ENCODE measurements around the gene PRKAB1. TPM values are rescaled to one million over a fixed set of nuclear protein-coding genes. Genes with fewer than 3 reads are reported as not detected.

Gene PRKAB1
- total and polyA plus RNA-seq, 12 donors: 21.5 to 75.8 (median 30.8) TPM

GRCh38 chr12:119671070-119671469 lies 3.1 kb downstream of the PRKAB1 start:
- peaks cover 0 to 49% of the 10 kb centered on the region in 2 donors for H3K36me3 ChIP-seq (replicated peaks in 1 of 2)

DNA sequence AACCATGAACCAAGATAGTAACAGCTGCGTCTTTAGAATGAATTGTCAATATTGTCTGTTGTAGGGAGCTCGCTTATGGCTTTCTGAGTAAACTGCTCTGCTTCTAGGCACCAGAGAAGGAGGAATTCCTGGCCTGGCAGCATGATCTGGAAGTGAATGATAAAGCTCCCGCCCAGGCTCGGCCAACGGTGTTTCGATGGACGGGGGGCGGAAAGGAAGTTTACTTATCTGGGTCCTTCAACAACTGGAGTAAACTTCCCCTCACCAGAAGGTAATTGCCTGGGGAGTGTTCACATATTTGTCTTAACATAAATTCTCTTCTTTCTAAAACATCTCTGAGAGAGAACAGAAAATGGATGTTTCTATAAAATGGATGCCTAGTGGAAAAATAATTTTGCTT lies 4.3 kb downstream of the PRKAB1 start:
- TF ChIP-seq POLR2A (IDR thresholded peaks at IDR 0.05) (no peak), CTCF (IDR thresholded peaks at IDR 0.05) (no peak)
- H3K4me1 ChIP-seq (replicated peaks in 1 of 2): peaks cover 19 to 52% of the 10 kb centered on the region in 2 donors
- DNase-seq: no peak
- intact Hi-C loops (cut with DNase I): no loop called here
- peaks cover 0 to 60% of the 10 kb centered on the region in 2 donors for H3K36me3 ChIP-seq (replicated peaks in 1 of 2)
- H3K27ac ChIP-seq: peak overlapping the region in 2 of 5 donors; percentile 62 to 84
- H3K9me3 ChIP-seq (replicated peaks in 1 of 3): no peaks in the 10 kb centered on the region
- no peaks in the 10 kb centered on the region for H3K27me3 ChIP-seq
- H3K4me3 ChIP-seq: no peak overlapping the region
- WGBS, 4 donors: 86 to 91% (median 88%) methylated on average over 8 of the region's 8 CpGs

More at GRCh38 chr12:119671070-119671469, 3.1 kb downstream of the PRKAB1 start:
- 85 to 93% (median 88%) methylated on average over 3 of the region's 3 CpGs for WGBS, 4 donors
- peaks cover 27 to 63% of the 10 kb centered on the region in 2 donors for H3K4me1 ChIP-seq (replicated peaks in 1 of 2)
- intact Hi-C loops (cut with DNase I): no loop called here
- TF ChIP-seq CTCF (IDR thresholded peaks at IDR 0.05) (no peak), POLR2A (IDR thresholded peaks at IDR 0.05) (no peak)
- no peaks in the 10 kb centered on the region for H3K9me3 ChIP-seq (replicated peaks in 1 of 3)
- H3K4me3 ChIP-seq: no peak overlapping the region
- peak overlapping the region in 1 of 5 donors; percentile 64 for H3K27ac ChIP-seq
- no peak for DNase-seq
- no peaks in the 10 kb centered on the region for H3K27me3 ChIP-seq

- Histone ChIP-seq H3K4me1 (replicated peaks in 1 of 2) (peaks cover 15 to 46% of the 10 kb centered on the region in 2 donors), H3K4me3 (no peak overlapping the region), H3K27ac (peak overlapping the region in 2 of 5 donors; percentile 62 to 86), H3K27me3 (no peaks in the 10 kb centered on the region), H3K9me3 (replicated peaks in 1 of 3) (no peaks in the 10 kb centered on the region), H3K36me3 (replicated peaks in 1 of 2) (peaks cover 0 to 75% of the 10 kb centered on the region in 2 donors)
- intact Hi-C loops (cut with DNase I): no loop called here
- peak in 5 of 7 donors; percentile 33 to 79 (median 58) for DNase-seq
- TF ChIP-seq CTCF (IDR thresholded peaks at IDR 0.05) (no peak), POLR2A (IDR thresholded peaks at IDR 0.05) (no peak)
- WGBS, 4 donors: 65 to 72% (median 69%) methylated on average over 7 of the region's 7 CpGs
Observed at GRCh38 chr12:119673634-119674033, 5.7 kb downstream of the PRKAB1 start.

DNA sequence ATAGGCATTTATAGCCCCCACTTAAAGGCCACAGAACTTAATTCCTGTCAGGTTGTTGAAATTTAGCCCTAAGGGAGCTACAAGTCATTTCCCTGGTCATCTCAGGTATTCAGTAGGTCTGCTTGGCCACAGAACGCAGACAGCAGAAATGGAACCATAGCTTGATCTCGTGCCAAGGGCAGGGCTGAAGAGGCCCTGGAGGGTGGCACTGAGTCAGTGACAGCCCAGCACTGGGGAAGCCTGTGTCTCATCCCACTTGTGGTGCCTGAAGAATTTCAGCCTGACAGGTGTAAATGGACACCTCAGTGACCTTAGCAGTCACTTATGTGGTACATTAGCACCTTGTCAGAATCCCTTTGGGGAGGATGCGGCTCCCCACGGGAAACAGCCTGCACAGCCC lies 6.6 kb downstream of the PRKAB1 start:
- Histone ChIP-seq H3K9me3 (replicated peaks in 1 of 3) (no peaks in the 10 kb centered on the region), H3K36me3 (replicated peaks in 1 of 2) (peaks cover 0 to 84% of the 10 kb centered on the region in 2 donors), H3K27ac (peak overlapping the region in 4 of 5 donors; percentile 9 to 86 (median 39)), H3K4me1 (replicated peaks in 1 of 2) (peaks cover 8 to 39% of the 10 kb centered on the region in 2 donors), H3K27me3 (no peaks in the 10 kb centered on the region), H3K4me3 (no peak overlapping the region)
- TF ChIP-seq POLR2A (IDR thresholded peaks at IDR 0.05): no peak
- no peak for TF ChIP-seq CTCF (IDR thresholded peaks at IDR 0.05)
- WGBS, 4 donors: 60 to 77% (median 72%) methylated on average over 1 to 4 of the region's 4 CpGs
- intact Hi-C loops (cut with DNase I): no loop called here
- no peak for DNase-seq

Measured in adrenal gland (tissue), 12 donors.